WTC11 (cell line): Measurements from ENCODE around the gene UBC. TPM values are rescaled to one million over a fixed set of nuclear protein-coding genes. Genes with fewer than 3 reads are reported as not detected.

Experiments used
- CBFB ChIP-seq: sonication (generic); formaldehyde crosslinking; IDR thresholded peaks from 2 replicates; pipeline ENCODE4 v1.8.1; 2022; ENCODE audit warnings: mild to moderate bottlenecking, low read depth, missing genetic modification reagents
- CREB1 ChIP-seq: sonication (generic); formaldehyde crosslinking; IDR thresholded peaks from 2 replicates; pipeline ENCODE4 v1.8.0; 2023; ENCODE audit warnings: mild to moderate bottlenecking, missing genetic modification reagents
- CREM ChIP-seq: sonication (generic); formaldehyde crosslinking; IDR thresholded peaks from 2 replicates; pipeline ENCODE4 v1.8.1; 2022; ENCODE audit warnings: mild to moderate bottlenecking, missing genetic modification reagents, moderate library complexity
- GTF2I ChIP-seq: fragments of 250-450 bp; sonication (Bioruptor Pico); conservative IDR thresholded peaks from 2 replicates; pipeline ENCODE4 v1.4.0; 2021; ENCODE audit warnings: mild to moderate bottlenecking
- KAT7 ChIP-seq: sonication (generic); formaldehyde crosslinking; IDR thresholded peaks from 2 replicates; pipeline ENCODE4 v1.8.1; 2023; ENCODE audit warnings: missing genetic modification reagents, mild to moderate bottlenecking, borderline replicate concordance
- MXD4 ChIP-seq: fragments of 250-450 bp; sonication (Bioruptor Pico); IDR thresholded peaks from 2 replicates; pipeline ENCODE4 v1.8.0; 2021; ENCODE audit warnings: mild to moderate bottlenecking, moderate library complexity, borderline replicate concordance
- NR1H2 ChIP-seq: sonication (generic); formaldehyde crosslinking; IDR thresholded peaks from 2 replicates; pipeline ENCODE4 v1.9.0; 2021; ENCODE audit warnings: mild to moderate bottlenecking, moderate library complexity, missing genetic modification reagents
- RELA ChIP-seq: sonication (generic); formaldehyde crosslinking; IDR thresholded peaks from 2 replicates; pipeline ENCODE4 v1.8.1; 2022; ENCODE audit warnings: missing genetic modification reagents, mild to moderate bottlenecking, borderline replicate concordance
- SMAD4 ChIP-seq: sonication (generic); formaldehyde crosslinking; IDR thresholded peaks from 2 replicates; pipeline ENCODE4 v1.8.0; 2022; ENCODE audit warnings: mild to moderate bottlenecking, missing genetic modification reagents
- TEAD1 ChIP-seq: sonication (generic); formaldehyde crosslinking; IDR thresholded peaks from 2 replicates; pipeline ENCODE4 v1.8.0; 2022; ENCODE audit warnings: mild to moderate bottlenecking, missing genetic modification reagents
- ZNF232 ChIP-seq: sonication (generic); formaldehyde crosslinking; IDR thresholded peaks from 2 replicates; pipeline ENCODE4 v1.8.0; 2022; ENCODE audit warnings: mild to moderate bottlenecking, missing genetic modification reagents
- ZNF671 ChIP-seq: fragments of 250-450 bp; sonication (Bioruptor Pico); IDR thresholded peaks from 2 replicates; pipeline ENCODE4 v1.8.0; 2021; ENCODE audit warnings: mild to moderate bottlenecking
- total RNA-seq: library from RNA; stranded (reverse); gene quantifications from 3 replicates; pipeline ENCODE4 v1.2.3, GENCODE V29; 2021
- TF ChIP-seq, protein P1 (sequence below): fragments of 250-450 bp; sonication (Bioruptor Pico); IDR thresholded peaks from 2 replicates; pipeline ENCODE4 v1.9.0; 2021; ENCODE audit warnings: mild to moderate bottlenecking
- TF ChIP-seq, protein P2 (sequence below): sonication (generic); formaldehyde crosslinking; IDR thresholded peaks from 2 replicates; pipeline ENCODE4 v1.8.1; 2023; ENCODE audit warnings: mild to moderate bottlenecking, missing genetic modification reagents, borderline replicate concordance
- TF ChIP-seq, protein P3 (sequence below): sonication (generic); formaldehyde crosslinking; conservative IDR thresholded peaks from 2 replicates; pipeline ENCODE4 v1.8.1; 2023; ENCODE audit warnings: mild to moderate bottlenecking, low read depth, missing genetic modification reagents, moderate library complexity
- TF ChIP-seq, protein P4 (sequence below): sonication (generic); formaldehyde crosslinking; IDR thresholded peaks from 2 replicates; pipeline ENCODE4 v1.8.1; 2023; ENCODE audit warnings: mild to moderate bottlenecking, moderate library complexity, missing genetic modification reagents
- TF ChIP-seq, protein P5 (sequence below): sonication (generic); formaldehyde crosslinking; IDR thresholded peaks from 2 replicates; pipeline ENCODE4 v1.8.0; 2022; ENCODE audit warnings: mild to moderate bottlenecking, missing genetic modification reagents
- TF ChIP-seq, protein P6 (sequence below): fragments of 250-450 bp; sonication (Bioruptor Pico); IDR thresholded peaks from 2 replicates; pipeline ENCODE4 v1.8.0; 2021; ENCODE audit warnings: mild to moderate bottlenecking
- TF ChIP-seq, protein P7 (sequence below): sonication (generic); formaldehyde crosslinking; IDR thresholded peaks from 2 replicates; pipeline ENCODE4 v1.8.1; 2022; ENCODE audit warnings: low read depth, mild to moderate bottlenecking, moderate library complexity, missing genetic modification reagents, borderline replicate concordance
- TF ChIP-seq, protein P8 (sequence below): sonication (generic); formaldehyde crosslinking; IDR thresholded peaks from 2 replicates; pipeline ENCODE4 v1.8.1; 2023; ENCODE audit warnings: mild to moderate bottlenecking, missing genetic modification reagents
- TF ChIP-seq, protein P9 (sequence below): fragments of 250-450 bp; sonication (Bioruptor Pico); IDR thresholded peaks from 2 replicates; pipeline ENCODE4 v2.1.2; 2022; ENCODE audit warnings: mild to moderate bottlenecking, moderate library complexity
- TF ChIP-seq, protein P10 (sequence below): fragments of 250-450 bp; sonication (Bioruptor Pico); IDR thresholded peaks from 2 replicates; pipeline ENCODE4 v1.9.0; 2021; ENCODE audit warnings: moderate library complexity, mild to moderate bottlenecking, inconsistent platforms, borderline replicate concordance

UBC gene
- total RNA-seq, 1 experiment from 2014 or later: 530 TPM

DNA sequence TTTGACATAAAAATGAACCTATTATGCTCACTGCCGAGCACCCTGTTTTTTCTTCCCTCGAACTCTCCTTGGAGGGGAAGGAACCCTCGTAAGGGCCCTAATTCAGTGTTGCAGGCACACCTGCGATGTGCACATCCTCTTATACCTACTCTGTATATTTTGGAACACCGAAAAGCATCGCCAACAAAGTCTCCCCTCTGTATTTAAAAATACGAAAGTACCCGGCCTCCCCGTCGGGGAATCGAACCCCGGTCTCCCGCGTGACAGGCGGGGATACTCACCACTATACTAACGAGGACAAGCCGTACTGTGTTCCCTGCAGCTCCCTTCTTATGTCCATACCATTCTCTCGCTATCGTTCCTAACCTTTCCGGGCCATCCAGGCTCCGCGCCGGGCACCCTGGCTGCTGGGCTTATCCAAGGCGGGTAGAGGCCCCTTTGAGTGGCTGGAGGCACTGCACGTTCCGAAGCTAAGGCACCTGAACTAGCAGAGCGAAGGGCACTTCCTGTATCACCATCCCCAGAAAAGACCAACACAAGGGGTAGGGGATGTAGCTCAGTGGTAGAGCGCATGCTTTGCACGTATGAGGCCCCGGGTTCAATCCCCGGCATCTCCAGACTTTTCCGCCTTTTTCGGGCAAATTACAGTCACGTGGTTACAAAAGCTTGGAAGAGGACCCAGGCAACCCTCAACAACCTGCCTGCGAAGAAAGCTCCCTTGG lies 25.1 kb upstream of the UBC start (continued):
- TF ChIP-seq CREB1 (no peak), ZNF232 (CRISPR knock-in tag) (0 out of 2 replicates have a peak, but pooled peaks have one; percentile 62), CBFB (no peak), MXD4 (no peak), GTF2I (CRISPR knock-in tag) (no peak), RELA (CRISPR knock-in tag) (no peak), NR1H2 (no peak), ZNF671 (CRISPR knock-in tag) (peak; percentile 90), SMAD4 (CRISPR knock-in tag) (0 out of 2 replicates have a peak, but pooled peaks have one; percentile 10), CREM (no peak), KAT7 (CRISPR knock-in tag) (no peak), TEAD1 (peak; percentile 62)
- TF ChIP-seq, protein P1, sequence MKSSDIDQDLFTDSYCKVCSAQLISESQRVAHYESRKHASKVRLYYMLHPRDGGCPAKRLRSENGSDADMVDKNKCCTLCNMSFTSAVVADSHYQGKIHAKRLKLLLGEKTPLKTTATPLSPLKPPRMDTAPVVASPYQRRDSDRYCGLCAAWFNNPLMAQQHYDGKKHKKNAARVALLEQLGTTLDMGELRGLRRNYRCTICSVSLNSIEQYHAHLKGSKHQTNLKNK: peak; percentile 86; the same call in 1 of the 2 replicates
- TF ChIP-seq, protein P2, sequence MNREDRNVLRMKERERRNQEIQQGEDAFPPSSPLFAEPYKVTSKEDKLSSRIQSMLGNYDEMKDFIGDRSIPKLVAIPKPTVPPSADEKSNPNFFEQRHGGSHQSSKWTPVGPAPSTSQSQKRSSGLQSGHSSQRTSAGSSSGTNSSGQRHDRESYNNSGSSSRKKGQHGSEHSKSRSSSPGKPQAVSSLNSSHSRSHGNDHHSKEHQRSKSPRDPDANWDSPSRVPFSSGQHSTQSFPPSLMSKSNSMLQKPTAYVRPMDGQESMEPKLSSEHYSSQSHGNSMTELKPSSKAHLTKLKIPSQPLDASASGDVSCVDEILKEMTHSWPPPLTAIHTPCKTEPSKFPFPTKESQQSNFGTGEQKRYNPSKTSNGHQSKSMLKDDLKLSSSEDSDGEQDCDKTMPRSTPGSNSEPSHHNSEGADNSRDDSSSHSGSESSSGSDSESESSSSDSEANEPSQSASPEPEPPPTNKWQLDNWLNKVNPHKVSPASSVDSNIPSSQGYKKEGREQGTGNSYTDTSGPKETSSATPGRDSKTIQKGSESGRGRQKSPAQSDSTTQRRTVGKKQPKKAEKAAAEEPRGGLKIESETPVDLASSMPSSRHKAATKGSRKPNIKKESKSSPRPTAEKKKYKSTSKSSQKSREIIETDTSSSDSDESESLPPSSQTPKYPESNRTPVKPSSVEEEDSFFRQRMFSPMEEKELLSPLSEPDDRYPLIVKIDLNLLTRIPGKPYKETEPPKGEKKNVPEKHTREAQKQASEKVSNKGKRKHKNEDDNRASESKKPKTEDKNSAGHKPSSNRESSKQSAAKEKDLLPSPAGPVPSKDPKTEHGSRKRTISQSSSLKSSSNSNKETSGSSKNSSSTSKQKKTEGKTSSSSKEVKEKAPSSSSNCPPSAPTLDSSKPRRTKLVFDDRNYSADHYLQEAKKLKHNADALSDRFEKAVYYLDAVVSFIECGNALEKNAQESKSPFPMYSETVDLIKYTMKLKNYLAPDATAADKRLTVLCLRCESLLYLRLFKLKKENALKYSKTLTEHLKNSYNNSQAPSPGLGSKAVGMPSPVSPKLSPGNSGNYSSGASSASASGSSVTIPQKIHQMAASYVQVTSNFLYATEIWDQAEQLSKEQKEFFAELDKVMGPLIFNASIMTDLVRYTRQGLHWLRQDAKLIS (CRISPR knock-in tag): no peak
- TF ChIP-seq, protein P3, sequence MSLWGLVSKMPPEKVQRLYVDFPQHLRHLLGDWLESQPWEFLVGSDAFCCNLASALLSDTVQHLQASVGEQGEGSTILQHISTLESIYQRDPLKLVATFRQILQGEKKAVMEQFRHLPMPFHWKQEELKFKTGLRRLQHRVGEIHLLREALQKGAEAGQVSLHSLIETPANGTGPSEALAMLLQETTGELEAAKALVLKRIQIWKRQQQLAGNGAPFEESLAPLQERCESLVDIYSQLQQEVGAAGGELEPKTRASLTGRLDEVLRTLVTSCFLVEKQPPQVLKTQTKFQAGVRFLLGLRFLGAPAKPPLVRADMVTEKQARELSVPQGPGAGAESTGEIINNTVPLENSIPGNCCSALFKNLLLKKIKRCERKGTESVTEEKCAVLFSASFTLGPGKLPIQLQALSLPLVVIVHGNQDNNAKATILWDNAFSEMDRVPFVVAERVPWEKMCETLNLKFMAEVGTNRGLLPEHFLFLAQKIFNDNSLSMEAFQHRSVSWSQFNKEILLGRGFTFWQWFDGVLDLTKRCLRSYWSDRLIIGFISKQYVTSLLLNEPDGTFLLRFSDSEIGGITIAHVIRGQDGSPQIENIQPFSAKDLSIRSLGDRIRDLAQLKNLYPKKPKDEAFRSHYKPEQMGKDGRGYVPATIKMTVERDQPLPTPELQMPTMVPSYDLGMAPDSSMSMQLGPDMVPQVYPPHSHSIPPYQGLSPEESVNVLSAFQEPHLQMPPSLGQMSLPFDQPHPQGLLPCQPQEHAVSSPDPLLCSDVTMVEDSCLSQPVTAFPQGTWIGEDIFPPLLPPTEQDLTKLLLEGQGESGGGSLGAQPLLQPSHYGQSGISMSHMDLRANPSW: no peak
- TF ChIP-seq, protein P4, sequence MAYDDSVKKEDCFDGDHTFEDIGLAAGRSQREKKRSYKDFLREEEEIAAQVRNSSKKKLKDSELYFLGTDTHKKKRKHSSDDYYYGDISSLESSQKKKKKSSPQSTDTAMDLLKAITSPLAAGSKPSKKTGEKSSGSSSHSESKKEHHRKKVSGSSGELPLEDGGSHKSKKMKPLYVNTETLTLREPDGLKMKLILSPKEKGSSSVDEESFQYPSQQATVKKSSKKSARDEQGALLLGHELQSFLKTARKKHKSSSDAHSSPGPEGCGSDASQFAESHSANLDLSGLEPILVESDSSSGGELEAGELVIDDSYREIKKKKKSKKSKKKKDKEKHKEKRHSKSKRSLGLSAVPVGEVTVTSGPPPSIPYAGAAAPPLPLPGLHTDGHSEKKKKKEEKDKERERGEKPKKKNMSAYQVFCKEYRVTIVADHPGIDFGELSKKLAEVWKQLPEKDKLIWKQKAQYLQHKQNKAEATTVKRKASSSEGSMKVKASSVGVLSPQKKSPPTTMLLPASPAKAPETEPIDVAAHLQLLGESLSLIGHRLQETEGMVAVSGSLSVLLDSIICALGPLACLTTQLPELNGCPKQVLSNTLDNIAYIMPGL (CRISPR knock-in tag): peak; percentile 100
- TF ChIP-seq, protein P5, sequence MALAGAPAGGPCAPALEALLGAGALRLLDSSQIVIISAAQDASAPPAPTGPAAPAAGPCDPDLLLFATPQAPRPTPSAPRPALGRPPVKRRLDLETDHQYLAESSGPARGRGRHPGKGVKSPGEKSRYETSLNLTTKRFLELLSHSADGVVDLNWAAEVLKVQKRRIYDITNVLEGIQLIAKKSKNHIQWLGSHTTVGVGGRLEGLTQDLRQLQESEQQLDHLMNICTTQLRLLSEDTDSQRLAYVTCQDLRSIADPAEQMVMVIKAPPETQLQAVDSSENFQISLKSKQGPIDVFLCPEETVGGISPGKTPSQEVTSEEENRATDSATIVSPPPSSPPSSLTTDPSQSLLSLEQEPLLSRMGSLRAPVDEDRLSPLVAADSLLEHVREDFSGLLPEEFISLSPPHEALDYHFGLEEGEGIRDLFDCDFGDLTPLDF (CRISPR knock-in tag): no peak
- TF ChIP-seq, protein P6, sequence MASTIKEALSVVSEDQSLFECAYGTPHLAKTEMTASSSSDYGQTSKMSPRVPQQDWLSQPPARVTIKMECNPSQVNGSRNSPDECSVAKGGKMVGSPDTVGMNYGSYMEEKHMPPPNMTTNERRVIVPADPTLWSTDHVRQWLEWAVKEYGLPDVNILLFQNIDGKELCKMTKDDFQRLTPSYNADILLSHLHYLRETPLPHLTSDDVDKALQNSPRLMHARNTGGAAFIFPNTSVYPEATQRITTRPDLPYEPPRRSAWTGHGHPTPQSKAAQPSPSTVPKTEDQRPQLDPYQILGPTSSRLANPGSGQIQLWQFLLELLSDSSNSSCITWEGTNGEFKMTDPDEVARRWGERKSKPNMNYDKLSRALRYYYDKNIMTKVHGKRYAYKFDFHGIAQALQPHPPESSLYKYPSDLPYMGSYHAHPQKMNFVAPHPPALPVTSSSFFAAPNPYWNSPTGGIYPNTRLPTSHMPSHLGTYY (CRISPR knock-in tag): peak; percentile 84
- TF ChIP-seq, protein P7, sequence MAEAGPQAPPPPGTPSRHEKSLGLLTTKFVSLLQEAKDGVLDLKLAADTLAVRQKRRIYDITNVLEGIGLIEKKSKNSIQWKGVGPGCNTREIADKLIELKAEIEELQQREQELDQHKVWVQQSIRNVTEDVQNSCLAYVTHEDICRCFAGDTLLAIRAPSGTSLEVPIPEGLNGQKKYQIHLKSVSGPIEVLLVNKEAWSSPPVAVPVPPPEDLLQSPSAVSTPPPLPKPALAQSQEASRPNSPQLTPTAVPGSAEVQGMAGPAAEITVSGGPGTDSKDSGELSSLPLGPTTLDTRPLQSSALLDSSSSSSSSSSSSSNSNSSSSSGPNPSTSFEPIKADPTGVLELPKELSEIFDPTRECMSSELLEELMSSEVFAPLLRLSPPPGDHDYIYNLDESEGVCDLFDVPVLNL: no peak
- TF ChIP-seq, protein P8, sequence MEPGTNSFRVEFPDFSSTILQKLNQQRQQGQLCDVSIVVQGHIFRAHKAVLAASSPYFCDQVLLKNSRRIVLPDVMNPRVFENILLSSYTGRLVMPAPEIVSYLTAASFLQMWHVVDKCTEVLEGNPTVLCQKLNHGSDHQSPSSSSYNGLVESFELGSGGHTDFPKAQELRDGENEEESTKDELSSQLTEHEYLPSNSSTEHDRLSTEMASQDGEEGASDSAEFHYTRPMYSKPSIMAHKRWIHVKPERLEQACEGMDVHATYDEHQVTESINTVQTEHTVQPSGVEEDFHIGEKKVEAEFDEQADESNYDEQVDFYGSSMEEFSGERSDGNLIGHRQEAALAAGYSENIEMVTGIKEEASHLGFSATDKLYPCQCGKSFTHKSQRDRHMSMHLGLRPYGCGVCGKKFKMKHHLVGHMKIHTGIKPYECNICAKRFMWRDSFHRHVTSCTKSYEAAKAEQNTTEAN (CRISPR knock-in tag): no peak
- TF ChIP-seq, protein P9, sequence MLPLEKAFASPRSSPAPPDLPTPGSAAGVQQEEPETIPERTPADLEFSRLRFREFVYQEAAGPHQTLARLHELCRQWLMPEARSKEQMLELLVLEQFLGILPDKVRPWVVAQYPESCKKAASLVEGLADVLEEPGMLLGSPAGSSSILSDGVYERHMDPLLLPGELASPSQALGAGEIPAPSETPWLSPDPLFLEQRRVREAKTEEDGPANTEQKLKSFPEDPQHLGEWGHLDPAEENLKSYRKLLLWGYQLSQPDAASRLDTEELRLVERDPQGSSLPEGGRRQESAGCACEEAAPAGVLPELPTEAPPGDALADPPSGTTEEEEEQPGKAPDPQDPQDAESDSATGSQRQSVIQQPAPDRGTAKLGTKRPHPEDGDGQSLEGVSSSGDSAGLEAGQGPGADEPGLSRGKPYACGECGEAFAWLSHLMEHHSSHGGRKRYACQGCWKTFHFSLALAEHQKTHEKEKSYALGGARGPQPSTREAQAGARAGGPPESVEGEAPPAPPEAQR: 0 out of 2 replicates have a peak, but pooled peaks have one; percentile 0
- TF ChIP-seq, protein P10, sequence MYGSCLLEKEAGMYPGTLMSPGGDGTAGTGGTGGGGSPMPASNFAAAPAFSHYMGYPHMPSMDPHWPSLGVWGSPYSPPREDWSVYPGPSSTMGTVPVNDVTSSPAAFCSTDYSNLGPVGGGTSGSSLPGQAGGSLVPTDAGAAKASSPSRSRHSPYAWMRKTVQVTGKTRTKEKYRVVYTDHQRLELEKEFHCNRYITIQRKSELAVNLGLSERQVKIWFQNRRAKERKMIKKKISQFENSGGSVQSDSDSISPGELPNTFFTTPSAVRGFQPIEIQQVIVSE: no peak; the same call in 1 of the 2 replicates
